HepG2 (cell line): Measurements from ENCODE around the gene CLBA1. TPM values are rescaled to one million over a fixed set of nuclear protein-coding genes. Genes with fewer than 3 reads are reported as not detected.

Experiments
- ATAC-seq: fragments of 200-7000 bp; cut with Tn5 transposase; 3 replicates; pipeline ENCODE4 v1.9.1; 2020; ENCODE audit warnings: mild to moderate bottlenecking, moderate library complexity
- BruUV-seq: library from RNA; stranded (reverse); fragments of 400-500 nt; replicated peaks from 2 replicates; lab custom pipeline; 2021; lab: Mats Ljungman, UMichigan
- CTCF ChIA-PET: fragments of 300-600 bp; formaldehyde crosslinking; extraction: SDS; loops from one replicate; lab custom pipeline; 2021; ENCODE audit warnings: low total read pairs, inconsistent platforms, low intra/inter-chr PET ratio; lab: Yijun Ruan, JAX
- POLR2A ChIA-PET: fragments of 350-600 bp; sonication (Branson Sonifier 250); formaldehyde crosslinking; loops from one replicate; lab custom pipeline; 2020; ENCODE audit warnings: antibody characterized with exemption, inconsistent platforms; lab: Yijun Ruan, JAX
- DNase-seq: peaks from one replicate; pipeline ENCODE4 v3.0.0-alpha.2; 2015; ENCODE audit warnings: low spot score
- FAIRE-seq: peaks from 3 replicates; lab custom pipeline; 2011; peaks lifted over from hg19 to GRCh38; lab: Jason Lieb, UNC
- H2AFZ ChIP-seq: one replicate; pipeline ENCODE4 v1.6.1; 2011; ENCODE audit warnings: low read length, inconsistent platforms
- H3K27ac ChIP-seq: fragments of 300-600 bp; 3 replicates; pipeline ENCODE4 v1.8.0; 2011; ENCODE audit warnings: mixed run types, mild to moderate bottlenecking, mixed read lengths, low read length, inconsistent platforms; ENCODE audit not compliant: insufficient read depth; ENCODE audit errors: extremely low read length
- H3K27me3 ChIP-seq, 2 experiments: fragments of 200-600 bp in 1 of 2; 2 replicates in 1 of 2; 3 replicates in 1 of 2; pipeline versions ENCODE4 v1.6.0 to v1.8.0; 2011; ENCODE audit warnings: low read length in 2 of 2, mild to moderate bottlenecking in 2 of 2, moderate library complexity in 2 of 2, inconsistent platforms in 1 of 2; ENCODE audit not compliant: insufficient read depth in 2 of 2, control insufficient read depth in 1 of 2
- H3K36me3 ChIP-seq, 2 experiments: fragments of 200-600 bp in 1 of 2; replicated peaks in 1 of 2; 2 replicates in 1 of 2; 3 replicates in 1 of 2; pipeline versions ENCODE4 v1.5.1 to v1.8.0; 2011; ENCODE audit warnings: low read length in 2 of 2, inconsistent platforms in 1 of 2; ENCODE audit not compliant: insufficient read depth in 2 of 2, control insufficient read depth in 1 of 2
- H3K4me1 ChIP-seq: 2 replicates; pipeline ENCODE4 v1.5.1; 2012; ENCODE audit warnings: low read length, inconsistent platforms; ENCODE audit not compliant: insufficient read depth
- H3K4me2 ChIP-seq: 2 replicates; pipeline ENCODE4 v1.6.0; 2011; ENCODE audit warnings: low read depth, low read length, inconsistent platforms
- H3K4me3 ChIP-seq, 3 experiments: fragments of 200-600 bp in 1 of 3; sonication (generic), shearing (Covaris generic) in 1 of 3; replicated peaks in 1 of 3; 2 replicates each; pipeline ENCODE4 v1.5.1; 2011 to 2016; ENCODE audit warnings: low read length in 3 of 3, inconsistent platforms in 2 of 3, low read depth in 2 of 3, mild to moderate bottlenecking in 2 of 3, control low read depth in 1 of 3, mixed read lengths in 1 of 3; ENCODE audit not compliant: insufficient read depth in 1 of 3
- H3K79me2 ChIP-seq: one replicate; pipeline ENCODE4 v1.6.1; 2011; ENCODE audit warnings: low read length, inconsistent platforms; ENCODE audit not compliant: insufficient read depth
- H3K9ac ChIP-seq: 2 replicates; pipeline ENCODE4 v1.6.0; 2011; ENCODE audit warnings: mild to moderate bottlenecking, low read depth, low read length, inconsistent platforms; ENCODE audit not compliant: insufficient read depth
- H3K9me3 ChIP-seq: 2 replicates; pipeline ENCODE4 v1.5.1; 2012; ENCODE audit warnings: mild to moderate bottlenecking, low read length
- H4K20me1 ChIP-seq: 2 replicates; pipeline ENCODE4 v1.6.0; 2011; ENCODE audit warnings: inconsistent platforms, mild to moderate bottlenecking, low read length, moderate library complexity; ENCODE audit not compliant: insufficient read depth
- GLI4 ChIP-seq: sonication (generic); formaldehyde crosslinking; IDR thresholded peaks from 2 replicates; pipeline ENCODE4 v1.5.1; 2020; ENCODE audit warnings: missing genetic modification reagents, mild to moderate bottlenecking, moderate library complexity, borderline replicate concordance
- HNRNPK ChIP-seq: fragments of 200-400 bp; formaldehyde crosslinking; IDR thresholded peaks from 2 replicates; pipeline ENCODE4 v1.6.1; 2018; ENCODE audit warnings: low read length, low read depth, moderate library complexity, mild to moderate bottlenecking; ENCODE audit not compliant: poor library complexity, severe bottlenecking
- KLF12 ChIP-seq: sonication (generic); formaldehyde crosslinking; IDR thresholded peaks from 2 replicates; pipeline ENCODE4 v1.4.0; 2020; ENCODE audit warnings: missing genetic modification reagents, borderline replicate concordance
- KMT2B ChIP-seq: IDR thresholded peaks from 2 replicates; pipeline ENCODE4 v1.6.1; 2016; ENCODE audit warnings: missing genetic modification reagents, missing compliant biosample characterization
- POLR2G ChIP-seq: fragments of 200-400 bp; formaldehyde crosslinking; IDR thresholded peaks from 2 replicates; pipeline ENCODE4 v1.6.1; 2018; ENCODE audit warnings: mild to moderate bottlenecking, low read depth, low read length, moderate library complexity
- REXO4 ChIP-seq: sonication (generic); formaldehyde crosslinking; IDR thresholded peaks from 2 replicates; pipeline ENCODE4 v1.8.0; 2022; ENCODE audit warnings: missing genetic modification reagents, mild to moderate bottlenecking, borderline replicate concordance
- SETDB1 ChIP-seq: sonication (generic); formaldehyde crosslinking; IDR thresholded peaks from 2 replicates; pipeline ENCODE4 v1.5.1; 2020; ENCODE audit warnings: missing genetic modification reagents, mild to moderate bottlenecking, borderline replicate concordance
- SIN3A ChIP-seq: IDR thresholded peaks from 2 replicates; pipeline ENCODE4 v1.6.1; 2011; ENCODE audit warnings: low read depth, mild to moderate bottlenecking, control low read depth, low read length, borderline replicate concordance
- SOX5 ChIP-seq: IDR thresholded peaks from 2 replicates; pipeline ENCODE4 v1.6.1; 2016; ENCODE audit warnings: borderline replicate concordance
- TCF7L2 ChIP-seq: IDR thresholded peaks from 2 replicates; pipeline ENCODE4 v1.6.1; 2011; ENCODE audit warnings: mild to moderate bottlenecking, low read depth, low read length, moderate library complexity
- ZBTB8A ChIP-seq: sonication (generic); formaldehyde crosslinking; IDR thresholded peaks from 2 replicates; pipeline ENCODE4 v1.4.0; 2020; ENCODE audit warnings: mild to moderate bottlenecking, low read depth, missing genetic modification reagents, borderline replicate concordance
- ZC3H13 ChIP-seq: sonication (generic); formaldehyde crosslinking; IDR thresholded peaks from 2 replicates; pipeline ENCODE4 v1.8.1; 2023; ENCODE audit warnings: mild to moderate bottlenecking, missing genetic modification reagents, moderate library complexity
- ZNF558 ChIP-seq: sonication (generic); formaldehyde crosslinking; IDR thresholded peaks from 2 replicates; pipeline ENCODE4 v1.9.0; 2022; ENCODE audit warnings: mild to moderate bottlenecking, missing genetic modification reagents, borderline replicate concordance
- ZNF674 ChIP-seq: sonication (generic); formaldehyde crosslinking; IDR thresholded peaks from 2 replicates; pipeline ENCODE4 v1.5.0; 2020; ENCODE audit warnings: low read depth, mild to moderate bottlenecking, missing genetic modification reagents
- WGBS: methylation state at CpG from one replicate; pipeline ENCODE4 v1.1.6; 2017; ENCODE audit warnings: low lambda C conversion rate; 5-methylcytosine and 5-hydroxymethylcytosine counted together
- in situ Hi-C: cut with HindIII; loops from 2 replicates; pipeline ENCODE4 v1.10.0; 2017; ENCODE audit warnings: low pct_unique_long_range_greater_than_20kb; ENCODE audit not compliant: extremely low pct_ligation_motif_present
- intact Hi-C: fragments of 100-400 bp; cut with micrococcal nuclease; formaldehyde crosslinking; loops from one replicate; pipeline ENCODE4 v1.10.0; 2022; ENCODE audit not compliant: unreplicated experiment
- polyA plus RNA-seq, 8 experiments: library from polyadenylated mRNA; depleted of rRNA in 3 of 8; stranded (reverse) in 7 of 8; unstranded in 1 of 8; fragments of >200 nt; fragmentation: Illumina TruSeq in 4 of 8; extraction: Trizol in 4 of 8; gene quantifications; 2 replicates each; pipeline versions ENCODE4 v1.2.1 to v1.2.3, GENCODE V29; 2011 to 2016; ENCODE audit warnings: low read depth in 4 of 8, missing spikeins in 1 of 8, mixed read lengths in 1 of 8; ENCODE audit not compliant: insufficient read depth in 1 of 8
- total RNA-seq, 5 experiments: library from RNA; depleted of rRNA; stranded (reverse); fragments of >200 nt; fragmentation: Illumina TruSeq; extraction: Trizol; gene quantifications; 2 replicates each; pipeline ENCODE4 v1.2.3, GENCODE V29; 2016; ENCODE audit warnings: low read depth in 1 of 5
- TF ChIP-seq, protein P1 (sequence below): sonication (generic); formaldehyde crosslinking; IDR thresholded peaks from 2 replicates; pipeline ENCODE4 v1.5.0; 2020; ENCODE audit warnings: missing genetic modification reagents, mild to moderate bottlenecking, borderline replicate concordance
- TF ChIP-seq, protein P2 (sequence below): sonication (generic); formaldehyde crosslinking; IDR thresholded peaks from 2 replicates; pipeline ENCODE4 v1.4.0; 2020; ENCODE audit warnings: mild to moderate bottlenecking, missing genetic modification reagents
- TF ChIP-seq, protein P3 (sequence below): sonication (generic); formaldehyde crosslinking; IDR thresholded peaks from 2 replicates; pipeline ENCODE4 v1.5.1; 2020; ENCODE audit warnings: mild to moderate bottlenecking, missing genetic modification reagents

CLBA1 gene
- total and polyA plus RNA-seq, 2 of the 13 experiments (the other 11 are each of a cell fraction or from before 2014, with no cell fraction given), result 1.2 to 1.4 TPM

DNA sequence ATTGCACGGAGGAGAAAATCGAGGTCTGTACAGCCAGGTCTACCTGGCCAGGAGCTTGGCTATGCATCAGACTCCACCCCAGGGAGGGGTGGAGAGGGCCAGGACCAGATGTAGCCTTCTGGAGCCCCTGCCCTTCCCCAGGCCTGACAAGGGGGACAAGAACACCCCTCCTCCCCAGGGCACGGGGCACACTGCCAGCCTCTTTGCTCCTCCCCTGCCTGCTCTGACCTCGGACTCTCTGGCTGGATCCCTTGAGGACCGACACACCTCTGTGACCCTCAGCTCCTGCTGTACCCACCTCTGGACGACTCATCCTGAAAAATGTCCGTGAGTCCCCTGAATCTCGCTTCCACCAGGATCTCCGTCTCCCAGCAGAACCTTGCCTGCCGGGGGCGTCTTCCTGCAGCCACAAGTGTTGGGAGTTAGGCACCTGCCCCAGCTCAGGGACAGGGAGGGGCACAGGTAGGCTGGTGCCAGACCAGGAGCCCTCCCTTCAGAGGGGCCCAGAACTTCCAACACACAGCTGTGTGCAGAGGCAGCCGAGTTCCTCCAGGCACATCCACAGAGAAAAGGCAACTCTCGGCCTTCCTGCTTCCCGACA, 29.2 kb upstream of the CLBA1 start:
- DNase-seq (no peak), ATAC-seq (no peak), FAIRE-seq (no peak)
- intact Hi-C loops (no loop called here), in situ Hi-C loops (no loop called here)
- Histone ChIP-seq H3K4me2 (no peak overlapping the region), H3K27me3 (peaks cover 3 to 56% of the 10 kb centered on the region in 2 experiments; a peak in 4 of 5 replicates), H3K9ac (no peak overlapping the region), H3K4me1 (no peaks in the 10 kb centered on the region), H2AFZ (no peak overlapping the region), H3K36me3 (no peaks in the 10 kb centered on the region), H4K20me1 (no peaks in the 10 kb centered on the region), H3K79me2 (no peaks in the 10 kb centered on the region), H3K9me3 (no peaks in the 10 kb centered on the region), H3K27ac (no peak overlapping the region), H3K4me3 (no peak overlapping the region)
- no TSS peak for BruUV-seq
- WGBS, result no CpG with 5 or more reads among the region's 14 CpGs
- CTCF ChIA-PET, result no interaction called here
- POLR2A ChIA-PET, result no interaction called here
- TF ChIP-seq SIN3A (no peak), HNRNPK (no peak), ZNF558 (CRISPR knock-in tag) (no peak), SOX5 (no peak), ZC3H13 (no peak), TCF7L2 (no peak), SETDB1 (CRISPR knock-in tag) (no peak), GLI4 (CRISPR knock-in tag) (no peak), ZNF674 (CRISPR knock-in tag) (no peak), ZBTB8A (CRISPR knock-in tag) (no peak), REXO4 (CRISPR knock-in tag) (no peak), POLR2G (no peak), KLF12 (CRISPR knock-in tag) (no peak), KMT2B (no peak)
- TF ChIP-seq, protein P1, sequence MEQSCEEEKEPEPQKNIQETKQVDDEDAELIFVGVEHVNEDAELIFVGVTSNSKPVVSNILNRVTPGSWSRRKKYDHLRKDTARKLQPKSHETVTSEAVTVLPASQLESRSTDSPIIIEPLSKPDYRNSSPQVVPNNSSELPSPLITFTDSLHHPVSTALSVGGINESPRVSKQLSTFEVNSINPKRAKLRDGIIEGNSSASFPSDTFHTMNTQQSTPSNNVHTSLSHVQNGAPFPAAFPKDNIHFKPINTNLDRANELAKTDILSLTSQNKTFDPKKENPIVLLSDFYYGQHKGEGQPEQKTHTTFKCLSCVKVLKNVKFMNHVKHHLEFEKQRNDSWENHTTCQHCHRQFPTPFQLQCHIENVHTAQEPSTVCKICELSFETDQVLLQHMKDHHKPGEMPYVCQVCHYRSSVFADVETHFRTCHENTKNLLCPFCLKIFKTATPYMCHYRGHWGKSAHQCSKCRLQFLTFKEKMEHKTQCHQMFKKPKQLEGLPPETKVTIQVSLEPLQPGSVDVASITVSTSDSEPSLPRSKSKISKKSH (CRISPR knock-in tag), result no peak
- TF ChIP-seq, protein P2, sequence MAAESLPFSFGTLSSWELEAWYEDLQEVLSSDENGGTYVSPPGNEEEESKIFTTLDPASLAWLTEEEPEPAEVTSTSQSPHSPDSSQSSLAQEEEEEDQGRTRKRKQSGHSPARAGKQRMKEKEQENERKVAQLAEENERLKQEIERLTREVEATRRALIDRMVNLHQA (CRISPR knock-in tag), result no peak
- TF ChIP-seq, protein P3, sequence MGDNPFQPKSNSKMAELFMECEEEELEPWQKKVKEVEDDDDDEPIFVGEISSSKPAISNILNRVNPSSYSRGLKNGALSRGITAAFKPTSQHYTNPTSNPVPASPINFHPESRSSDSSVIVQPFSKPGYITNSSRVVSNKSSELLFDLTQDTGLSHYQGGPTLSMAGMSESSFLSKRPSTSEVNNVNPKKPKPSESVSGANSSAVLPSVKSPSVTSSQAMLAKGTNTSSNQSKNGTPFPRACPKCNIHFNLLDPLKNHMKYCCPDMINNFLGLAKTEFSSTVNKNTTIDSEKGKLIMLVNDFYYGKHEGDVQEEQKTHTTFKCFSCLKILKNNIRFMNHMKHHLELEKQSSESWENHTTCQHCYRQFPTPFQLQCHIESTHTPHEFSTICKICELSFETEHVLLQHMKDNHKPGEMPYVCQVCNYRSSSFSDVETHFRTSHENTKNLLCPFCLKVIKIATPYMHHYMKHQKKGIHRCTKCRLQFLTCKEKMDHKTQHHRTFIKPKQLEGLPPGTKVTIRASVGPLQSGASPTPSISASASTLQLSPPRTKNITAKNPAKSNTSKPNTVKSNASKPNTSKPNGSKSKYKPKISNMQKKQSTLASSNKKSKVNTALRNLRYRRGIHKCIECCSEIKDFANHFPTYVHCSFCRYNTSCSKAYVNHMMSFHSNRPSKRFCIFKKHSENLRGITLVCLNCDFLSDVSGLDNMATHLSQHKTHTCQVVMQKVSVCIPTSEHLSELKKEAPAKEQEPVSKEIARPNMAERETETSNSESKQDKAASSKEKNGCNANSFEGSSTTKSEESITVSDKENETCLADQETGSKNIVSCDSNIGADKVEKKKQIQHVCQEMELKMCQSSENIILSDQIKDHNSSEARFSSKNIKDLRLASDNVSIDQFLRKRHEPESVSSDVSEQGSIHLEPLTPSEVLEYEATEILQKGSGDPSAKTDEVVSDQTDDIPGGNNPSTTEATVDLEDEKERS, result no peak
